Activated gamma-delta T cell treated with anti-CD3 and anti-CD28 coated beads, Interleukin-2, amount 50 U/mL, for 16 hours (primary cell): ENCODE data around the gene OCIAD2.
"Not testable (repeated sequence)": the region's sequence is repeated elsewhere in the genome, so short reads cannot be mapped to it uniquely, and the experiment has no call there.

Source experiments
- DNase-seq: peaks from one replicate; pipeline ENCODE4 v3.0.0-alpha.2; 2020; ENCODE audit warnings: low read depth

The OCIAD2 gene

GRCh38 chr4:48906206-48907173, at the start of gene OCIAD2:
TSS of gene OCIAD2 (minus strand) at chr4:48906774. CDS start at chr4:48904549, 2,225 bp downstream.
- DNase-seq = peak; percentile 72

GRCh38 chr4:48954314-48954713, 47.7 kb upstream of the OCIAD2 start:
- DNase-seq = no peak

GRCh38 chr4:48949518-48950219, 43.1 kb upstream of the OCIAD2 start:
- no peak for DNase-seq

- DNase-seq = no peak
Observed at GRCh38 chr4:48949086-48949485, 42.5 kb upstream of the OCIAD2 start.

GRCh38 chr4:48947731-48948130, 41.2 kb upstream of the OCIAD2 start:
- no peak for DNase-seq

GRCh38 chr4:48945981-48946380, 39.4 kb upstream of the OCIAD2 start:
- no peak for DNase-seq

GRCh38 chr4:48944756-48945241, 38.2 kb upstream of the OCIAD2 start:
- DNase-seq = peak; percentile 9

GRCh38 chr4:48944252-48944651, 37.7 kb upstream of the OCIAD2 start:
- no peak for DNase-seq

GRCh38 chr4:48943387-48943786, 36.8 kb upstream of the OCIAD2 start:
- no peak for DNase-seq

- no peak for DNase-seq
Observed at GRCh38 chr4:48939785-48940184, 33.2 kb upstream of the OCIAD2 start.

- no peak for DNase-seq
Observed at GRCh38 chr4:48938831-48939230, 32.3 kb upstream of the OCIAD2 start.

- no peak for DNase-seq
Observed at GRCh38 chr4:48937033-48937432, 30.5 kb upstream of the OCIAD2 start.

- no peak for DNase-seq
Observed at GRCh38 chr4:48931459-48931858, 24.9 kb upstream of the OCIAD2 start.

GRCh38 chr4:48930654-48931053, 24.1 kb upstream of the OCIAD2 start:
- DNase-seq = no peak

GRCh38 chr4:48924416-48924815, 17.8 kb upstream of the OCIAD2 start:
- no peak for DNase-seq

- DNase-seq = not testable (repeated sequence)
Observed at GRCh38 chr4:48923065-48923464, 16.5 kb upstream of the OCIAD2 start.

GRCh38 chr4:48914311-48914710, 7.7 kb upstream of the OCIAD2 start:
- no peak for DNase-seq

GRCh38 chr4:48913346-48913745, 6.8 kb upstream of the OCIAD2 start:
- no peak for DNase-seq

- DNase-seq = no peak
Observed at GRCh38 chr4:48912349-48912748, 5.8 kb upstream of the OCIAD2 start.

GRCh38 chr4:48910511-48910910, 3.9 kb upstream of the OCIAD2 start:
- DNase-seq = no peak

GRCh38 chr4:48909697-48910096, 3.1 kb upstream of the OCIAD2 start:
- DNase-seq = no peak

GRCh38 chr4:48908687-48909086, 2.1 kb upstream of the OCIAD2 start:
- no peak for DNase-seq
